Lung (tissue), 12 donors: ENCODE measurements around the gene KCNAB2. TPM values are rescaled to one million over a fixed set of nuclear protein-coding genes. Genes with fewer than 3 reads are reported as not detected.

Experiments used
- ATAC-seq: fragments of 200-7000 bp; cut with Tn5 transposase; one replicate; pipeline ENCODE4 v1.9.1; 2020; ENCODE audit warnings: moderate number of reproducible peaks; ENCODE audit not compliant: insufficient read depth, low FRiP score
- DNase-seq, 3 donors: peaks; one replicate each; pipeline ENCODE4 v3.0.0-alpha.2; 2013 to 2017
- H3K27ac ChIP-seq, 2 donors: one replicate each; pipeline ENCODE4 v1.5.1; 2013; ENCODE audit warnings: mild to moderate bottlenecking in 2 of 2, moderate library complexity in 2 of 2, control low read depth in 1 of 2, inconsistent platforms in 1 of 2, low read depth in 1 of 2, low read length in 1 of 2
- H3K27me3 ChIP-seq, 3 donors: one replicate each; pipeline ENCODE4 v1.5.1; 2013; ENCODE audit warnings: low read length in 2 of 3; ENCODE audit not compliant: control insufficient read depth in 3 of 3, insufficient read depth in 3 of 3
- H3K36me3 ChIP-seq, 4 donors: one replicate each; pipeline ENCODE4 v1.5.1; 2013; ENCODE audit warnings: low read length in 4 of 4, mild to moderate bottlenecking in 1 of 4, moderate library complexity in 1 of 4; ENCODE audit not compliant: control insufficient read depth in 4 of 4, insufficient read depth in 4 of 4
- H3K4me1 ChIP-seq, 5 donors: one replicate each; pipeline ENCODE4 v1.5.1; 2013; ENCODE audit warnings: low read length in 5 of 5, mild to moderate bottlenecking in 2 of 5, moderate library complexity in 1 of 5; ENCODE audit not compliant: control insufficient read depth in 5 of 5, insufficient read depth in 5 of 5
- H3K4me3 ChIP-seq: one replicate; pipeline ENCODE4 v1.5.1; 2013; ENCODE audit warnings: mild to moderate bottlenecking, control low read depth, moderate library complexity
- H3K9ac ChIP-seq, 2 donors: one replicate each; pipeline ENCODE4 v1.5.1; 2013; ENCODE audit warnings: low read length in 2 of 2, control low read depth in 1 of 2; ENCODE audit not compliant: insufficient read depth in 1 of 2
- H3K9me3 ChIP-seq, 4 donors: one replicate each; pipeline ENCODE4 v1.5.1; 2013; ENCODE audit warnings: low read length in 3 of 4, mild to moderate bottlenecking in 1 of 4, moderate library complexity in 1 of 4; ENCODE audit not compliant: control insufficient read depth in 4 of 4, insufficient read depth in 3 of 4
- CTCF ChIP-seq: IDR thresholded peaks from 2 replicates; pipeline ENCODE4 v1.5.1; 2012; ENCODE audit warnings: mild to moderate bottlenecking; ENCODE audit errors: control extremely low read depth, extremely low read depth
- WGBS, 2 donors: extraction: QIAGEN DNeasy Blood & Tissue Kit; methylation state at CpG; one replicate each; pipeline ENCODE4 v1.1.7; 2013; 5-methylcytosine and 5-hydroxymethylcytosine counted together
- polyA plus RNA-seq, 2 donors: library from polyadenylated mRNA; stranded (reverse); fragments of 200-250 nt; gene quantifications; one replicate each; pipeline ENCODE4 v1.2.1, GENCODE V29; 2013
- total RNA-seq, 2 donors: library from RNA; depleted of rRNA in 1 of 2; stranded (reverse); fragments of >200 nt in 1 of 2; gene quantifications; one replicate each; pipeline ENCODE4 v1.2.1, GENCODE V29; 2014 to 2021
- donor health status: control.
- donor health status: control.
- donor health status: Bipolar disorder and iron deficiency.
- donor health status: healthy.
- donor health status: DM: yes; HTN: yes; CAD: no.

Gene KCNAB2
- total and polyA plus RNA-seq, 4 donors, result 13.7 to 86.4 (median 45.5) TPM

GRCh38 chr1:6096243-6097116, 50.8 kb downstream of the KCNAB2 start:
- Histone ChIP-seq H3K9ac (no peak overlapping the region), H3K4me3 (no peak overlapping the region), H3K36me3 (peaks cover 0 to 11% (median 0%) of the 10 kb centered on the region in 4 donors), H3K4me1 (no peaks in the 10 kb centered on the region), H3K27ac (no peak overlapping the region), H3K9me3 (no peaks in the 10 kb centered on the region), H3K27me3 (no peaks in the 10 kb centered on the region)
- ATAC-seq (no peak), DNase-seq (no peak)
- 88 to 91% methylated on average over 23 of the region's 23 CpGs for WGBS, 2 donors
- TF ChIP-seq CTCF, result no peak

GRCh38 chr1:6097117-6097595, 51.5 kb downstream of the KCNAB2 start:
- Histone ChIP-seq H3K9ac (no peak overlapping the region), H3K9me3 (no peaks in the 10 kb centered on the region), H3K27me3 (no peaks in the 10 kb centered on the region), H3K36me3 (peaks cover 0 to 11% (median 0%) of the 10 kb centered on the region in 4 donors), H3K27ac (no peak overlapping the region), H3K4me3 (no peak overlapping the region), H3K4me1 (no peaks in the 10 kb centered on the region)
- ATAC-seq (no peak), DNase-seq (no peak)
- no peak for TF ChIP-seq CTCF
- WGBS, 2 donors, result 91 to 93% methylated on average over 15 of the region's 15 CpGs

GRCh38 chr1:6097824-6098223, 52.1 kb downstream of the KCNAB2 start:
- H3K4me1 ChIP-seq, result no peaks in the 10 kb centered on the region
- DNase-seq (no peak), ATAC-seq (no peak)
- no peak overlapping the region for H3K27ac ChIP-seq
- no peak for TF ChIP-seq CTCF
- peaks cover 0 to 11% (median 0%) of the 10 kb centered on the region in 4 donors for H3K36me3 ChIP-seq
- 84 to 88% methylated on average over 17 of the region's 17 CpGs for WGBS, 2 donors
- no peak overlapping the region for H3K9ac ChIP-seq
- H3K4me3 ChIP-seq, result no peak overlapping the region
- peaks cover 0 to 1% (median 0%) of the 10 kb centered on the region in 3 donors for H3K27me3 ChIP-seq
- no peaks in the 10 kb centered on the region for H3K9me3 ChIP-seq
